A673 (cell line): Measurements from ENCODE around the gene C1orf174. TPM values are rescaled to one million over a fixed set of nuclear protein-coding genes. Genes with fewer than 3 reads are reported as not detected.

Experiments used
- BruUV-seq: library from RNA; stranded (reverse); fragments of 400-500 nt; replicated peaks from 2 replicates; lab custom pipeline; 2021; lab: Mats Ljungman, UMichigan
- CTCF ChIA-PET: fragments of 300-600 bp; sonication (Branson Sonifier 250); formaldehyde crosslinking; loops from one replicate; lab custom pipeline; 2022; ENCODE audit warnings: antibody characterized with exemption; lab: Charles Lee
- POLR2A ChIA-PET: fragments of 300-600 bp; sonication (Branson Sonifier 250); formaldehyde crosslinking; loops from one replicate; lab custom pipeline; 2022; ENCODE audit warnings: antibody characterized with exemption; ENCODE audit not compliant: low non-redundant PET; lab: Charles Lee
- DNase-seq: peaks from one replicate; pipeline ENCODE4 v3.0.0-alpha.2; 2015; ENCODE audit warnings: low spot score
- H3K27ac ChIP-seq: fragments of 200-600 bp; sonication (generic); 2 replicates; pipeline ENCODE4 v1.5.1; 2016; ENCODE audit warnings: mixed run types, low read depth, mild to moderate bottlenecking, mixed read lengths, antibody characterized with exemption, low read length; ENCODE audit not compliant: poor library complexity, severe bottlenecking
- H3K27me3 ChIP-seq: fragments of 200-600 bp; sonication (generic); replicated peaks from 2 replicates; pipeline ENCODE4 v1.6.1; 2017; ENCODE audit warnings: mixed run types, low read depth, mild to moderate bottlenecking, mixed read lengths, antibody characterized with exemption, low read length; ENCODE audit not compliant: insufficient read depth, poor library complexity
- H3K36me3 ChIP-seq: fragments of 200-600 bp; sonication (generic); 2 replicates; pipeline ENCODE4 v1.6.1; 2016; ENCODE audit warnings: mixed run types, mild to moderate bottlenecking, mixed read lengths, antibody characterized with exemption, low read length; ENCODE audit not compliant: insufficient read depth, poor library complexity, severe bottlenecking
- H3K4me1 ChIP-seq: fragments of 200-600 bp; sonication (generic); 2 replicates; pipeline ENCODE4 v1.6.1; 2017; ENCODE audit warnings: mixed run types, mild to moderate bottlenecking, mixed read lengths, antibody characterized with exemption, low read length; ENCODE audit not compliant: insufficient read depth, poor library complexity, severe bottlenecking
- H3K4me3 ChIP-seq: fragments of 200-600 bp; sonication (generic); 2 replicates; pipeline ENCODE4 v1.5.1; 2016; ENCODE audit warnings: low read depth, mixed run types, mild to moderate bottlenecking, mixed read lengths, low read length; ENCODE audit not compliant: poor library complexity, severe bottlenecking
- H3K9me3 ChIP-seq: fragments of 200-600 bp; sonication (generic); 2 replicates; pipeline ENCODE4 v1.6.1; 2016; ENCODE audit warnings: mixed run types, low read depth, mild to moderate bottlenecking, mixed read lengths, antibody characterized with exemption, low read length; ENCODE audit not compliant: poor library complexity, severe bottlenecking
- EZH2 ChIP-seq: fragments of 200-600 bp; sonication (generic); IDR thresholded peaks from 2 replicates; pipeline ENCODE4 v1.6.1; 2017; ENCODE audit warnings: borderline replicate concordance, low read depth, mild to moderate bottlenecking, mixed read lengths, antibody characterized with exemption, low read length; ENCODE audit not compliant: poor library complexity, severe bottlenecking
- intact Hi-C: fragments of 100-400 bp; cut with micrococcal nuclease; formaldehyde crosslinking; loops from one replicate; pipeline ENCODE4 v1.10.0; 2022; ENCODE audit not compliant: unreplicated experiment
- total RNA-seq: library from RNA; stranded (reverse); gene quantifications from 2 replicates; pipeline ENCODE4 v1.2.3, GENCODE V29; 2021
- TF ChIP-seq, protein P1 (sequence below): fragments of 300-800, 200-600 bp; sonication (generic); conservative IDR thresholded peaks from 2 replicates; pipeline ENCODE4 v1.5.1; 2017; ENCODE audit warnings: low read depth, mild to moderate bottlenecking, antibody characterized with exemption, low read length, moderate library complexity, mixed read lengths

Gene C1orf174
- total RNA-seq, 1 experiment from 2014 or later, result 36.2 TPM

DNA sequence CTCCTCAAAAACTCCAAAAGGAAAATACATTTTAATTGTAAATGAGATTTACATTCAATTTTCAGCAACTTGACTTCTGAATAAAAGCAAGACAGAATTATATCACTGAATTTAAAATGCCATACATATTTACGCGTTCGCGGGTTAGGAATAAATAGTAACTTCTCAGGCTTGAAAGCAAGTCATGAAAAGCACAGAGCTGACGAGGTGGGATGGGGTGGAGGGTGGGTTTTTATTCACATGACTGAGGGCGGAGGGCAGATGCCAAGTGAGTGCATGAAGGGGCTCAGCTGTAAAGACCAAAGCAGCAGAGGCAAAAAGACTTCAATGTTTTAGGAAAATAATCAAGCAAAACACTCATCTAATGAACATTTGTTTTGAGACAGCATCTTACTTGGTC lies 48.8 kb downstream of the C1orf174 start:
- Histone ChIP-seq H3K4me1 (no peaks in the 10 kb centered on the region), H3K4me3 (no peak overlapping the region), H3K27me3 (no peaks in the 10 kb centered on the region), H3K27ac (no peak overlapping the region), H3K36me3 (peaks cover 7% of the 10 kb centered on the region), H3K9me3 (no peaks in the 10 kb centered on the region)
- no TSS peak for BruUV-seq
- POLR2A ChIA-PET, result no interaction called here
- CTCF ChIA-PET, result no interaction called here
- intact Hi-C loops, result no loop called here
- no peak for TF ChIP-seq EZH2
- TF ChIP-seq, protein P1, sequence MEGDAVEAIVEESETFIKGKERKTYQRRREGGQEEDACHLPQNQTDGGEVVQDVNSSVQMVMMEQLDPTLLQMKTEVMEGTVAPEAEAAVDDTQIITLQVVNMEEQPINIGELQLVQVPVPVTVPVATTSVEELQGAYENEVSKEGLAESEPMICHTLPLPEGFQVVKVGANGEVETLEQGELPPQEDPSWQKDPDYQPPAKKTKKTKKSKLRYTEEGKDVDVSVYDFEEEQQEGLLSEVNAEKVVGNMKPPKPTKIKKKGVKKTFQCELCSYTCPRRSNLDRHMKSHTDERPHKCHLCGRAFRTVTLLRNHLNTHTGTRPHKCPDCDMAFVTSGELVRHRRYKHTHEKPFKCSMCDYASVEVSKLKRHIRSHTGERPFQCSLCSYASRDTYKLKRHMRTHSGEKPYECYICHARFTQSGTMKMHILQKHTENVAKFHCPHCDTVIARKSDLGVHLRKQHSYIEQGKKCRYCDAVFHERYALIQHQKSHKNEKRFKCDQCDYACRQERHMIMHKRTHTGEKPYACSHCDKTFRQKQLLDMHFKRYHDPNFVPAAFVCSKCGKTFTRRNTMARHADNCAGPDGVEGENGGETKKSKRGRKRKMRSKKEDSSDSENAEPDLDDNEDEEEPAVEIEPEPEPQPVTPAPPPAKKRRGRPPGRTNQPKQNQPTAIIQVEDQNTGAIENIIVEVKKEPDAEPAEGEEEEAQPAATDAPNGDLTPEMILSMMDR, result no peak
- DNase-seq, result no peak

DNA sequence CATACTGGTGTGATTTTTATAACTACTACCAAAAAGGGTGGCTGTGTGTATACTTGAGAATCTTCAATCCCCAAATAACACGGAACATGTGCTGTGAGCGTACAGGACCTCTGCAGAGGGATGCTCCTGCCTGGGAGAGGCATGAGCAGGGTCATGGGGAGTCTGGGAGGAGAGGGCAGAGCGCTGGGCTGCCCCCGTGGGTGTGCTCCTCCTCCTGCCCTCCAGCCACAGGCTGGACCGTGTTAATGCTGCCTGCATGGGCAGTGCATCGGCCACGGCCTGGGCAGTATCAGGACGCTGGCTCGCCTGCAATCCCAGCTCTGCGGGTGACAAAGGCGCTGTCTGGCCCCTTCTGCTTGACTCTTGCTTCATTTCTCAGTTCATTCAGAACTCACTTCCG lies 49.2 kb downstream of the C1orf174 start:
- Histone ChIP-seq H3K4me3 (no peak overlapping the region), H3K4me1 (no peaks in the 10 kb centered on the region), H3K36me3 (peaks cover 7% of the 10 kb centered on the region), H3K27me3 (no peaks in the 10 kb centered on the region), H3K27ac (no peak overlapping the region), H3K9me3 (no peaks in the 10 kb centered on the region)
- DNase-seq, result no peak
- TF ChIP-seq, protein P1, result no peak
- TF ChIP-seq EZH2, result no peak
- no TSS peak for BruUV-seq
- intact Hi-C loops, result no loop called here
- POLR2A ChIA-PET, result no interaction called here
- CTCF ChIA-PET, result no interaction called here

DNA sequence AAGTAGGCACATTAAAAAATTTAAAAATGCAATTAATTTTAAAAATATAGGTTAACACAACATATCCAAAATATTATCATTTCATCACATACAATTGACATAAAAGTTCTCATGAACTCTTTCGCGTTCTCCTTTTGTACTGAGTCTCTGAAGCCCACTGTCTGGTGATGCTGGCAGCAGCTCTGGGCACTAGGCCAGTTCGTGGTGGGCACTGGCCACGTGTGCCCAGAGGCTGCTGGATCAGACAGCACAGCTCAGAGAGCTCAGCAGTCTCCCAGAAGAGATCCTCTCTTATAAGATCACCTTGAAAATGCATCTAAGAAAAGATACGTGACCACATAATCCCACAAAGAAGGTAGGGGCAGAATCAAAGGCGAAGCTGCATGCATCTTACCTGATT lies 53.0 kb downstream of the C1orf174 start:
- ChIA-PET POLR2A (no interaction called here), CTCF (no interaction called here)
- Histone ChIP-seq H3K36me3 (peaks cover 7% of the 10 kb centered on the region), H3K9me3 (no peaks in the 10 kb centered on the region), H3K4me3 (no peak overlapping the region), H3K27ac (no peak overlapping the region), H3K4me1 (no peaks in the 10 kb centered on the region), H3K27me3 (no peaks in the 10 kb centered on the region)
- BruUV-seq, result no TSS peak
- no peak for DNase-seq
- TF ChIP-seq EZH2, result no peak
- TF ChIP-seq, protein P1, result no peak
- intact Hi-C loops, result no loop called here
